HEK293 (cell line): ENCODE results near the gene ALOXE3.

ENCODE experiments used
- CTCF ChIA-PET: fragments of 350-600 bp; formaldehyde crosslinking; extraction: SDS; loops from one replicate; lab custom pipeline; 2021; ENCODE audit warnings: antibody characterized with exemption; lab: Yijun Ruan, JAX
- POLR2A ChIA-PET: fragments of 300-600 bp; formaldehyde crosslinking; extraction: SDS; loops from one replicate; lab custom pipeline; 2020; ENCODE audit warnings: antibody characterized with exemption, inconsistent platforms; lab: Yijun Ruan, JAX
- H3K27ac ChIP-seq: fragments of 200-500 bp; sonication (Bioruptor generic); 2 replicates; pipeline ENCODE4 v1.5.1; 2014; ENCODE audit warnings: low read depth, low read length, control low read depth, inconsistent platforms; ENCODE audit errors: extremely low read depth
- H3K36me3 ChIP-seq, 2 experiments: fragments of 200-500 bp in 1 of 2; sonication (Bioruptor generic) in 1 of 2; 1 replicate in 1 of 2; 2 replicates in 1 of 2; pipeline ENCODE4 v1.5.1; 2014 to 2017; ENCODE audit warnings: inconsistent platforms in 2 of 2, low read length in 2 of 2; ENCODE audit not compliant: control insufficient read depth in 2 of 2, insufficient read depth in 1 of 2
- H3K4me1 ChIP-seq: fragments of 200-500 bp; sonication (Bioruptor generic); 2 replicates; pipeline ENCODE4 v1.5.1; 2014; ENCODE audit warnings: mild to moderate bottlenecking, low read length, inconsistent platforms; ENCODE audit not compliant: control insufficient read depth, insufficient read depth
- H3K4me3 ChIP-seq: 2 replicates; pipeline ENCODE4 v1.5.1; 2011; ENCODE audit warnings: low read depth, mild to moderate bottlenecking, control low read depth, low read length, moderate library complexity
- H3K9me3 ChIP-seq: fragments of 200-500 bp; sonication (Bioruptor generic); 2 replicates; pipeline ENCODE4 v1.5.1; 2014; ENCODE audit warnings: low read depth, low read length, inconsistent platforms; ENCODE audit not compliant: control insufficient read depth, insufficient read depth
- GLI4 ChIP-seq: fragments of 450-650 bp; formaldehyde crosslinking; IDR thresholded peaks from 2 replicates; pipeline ENCODE4 v1.5.1; 2016; ENCODE audit warnings: missing biosample characterization, missing genetic modification characterization
- HIC1 ChIP-seq: fragments of 450-650 bp; formaldehyde crosslinking; IDR thresholded peaks from 2 replicates; pipeline ENCODE4 v1.5.1; 2016; ENCODE audit warnings: missing biosample characterization, missing genetic modification characterization
- HOXC10 ChIP-seq: sonication (generic); formaldehyde crosslinking; IDR thresholded peaks from 2 replicates; pipeline ENCODE4 v1.8.1; 2023; ENCODE audit warnings: mild to moderate bottlenecking, missing genetic modification reagents
- IKZF3 ChIP-seq: fragments of 450-650 bp; IDR thresholded peaks from 2 replicates; pipeline ENCODE4 v1.5.0; 2018; ENCODE audit warnings: missing biosample characterization, mild to moderate bottlenecking, missing genetic modification characterization, moderate library complexity
- PBX3 ChIP-seq: sonication (generic); formaldehyde crosslinking; IDR thresholded peaks from 2 replicates; pipeline ENCODE4 v1.8.1; 2022; ENCODE audit warnings: mild to moderate bottlenecking, moderate library complexity, missing genetic modification reagents
- SCRT1 ChIP-seq: fragments of 450-650 bp; formaldehyde crosslinking; IDR thresholded peaks from 2 replicates; pipeline ENCODE4 v1.5.1; 2016; ENCODE audit warnings: missing biosample characterization, missing genetic modification characterization, borderline replicate concordance
- SP3 ChIP-seq: fragments of 450-650 bp; formaldehyde crosslinking; IDR thresholded peaks from 2 replicates; pipeline ENCODE4 v1.5.1; 2016; ENCODE audit warnings: missing biosample characterization, missing genetic modification characterization
- ZBTB17 ChIP-seq: fragments of 450-650 bp; formaldehyde crosslinking; IDR thresholded peaks from 2 replicates; pipeline ENCODE4 v1.5.1; 2016; ENCODE audit warnings: missing biosample characterization, missing genetic modification characterization
- ZBTB20 ChIP-seq: fragments of 450-650 bp; formaldehyde crosslinking; IDR thresholded peaks from 2 replicates; pipeline ENCODE4 v1.5.1; 2016; ENCODE audit warnings: missing biosample characterization, missing genetic modification characterization
- ZFHX2 ChIP-seq: fragments of 450-650 bp; formaldehyde crosslinking; conservative IDR thresholded peaks from 2 replicates; pipeline ENCODE4 v1.5.1; 2016; ENCODE audit warnings: missing biosample characterization, missing genetic modification characterization
- ZNF24 ChIP-seq: fragments of 450-650 bp; formaldehyde crosslinking; IDR thresholded peaks from 2 replicates; pipeline ENCODE4 v1.5.1; 2016; ENCODE audit warnings: missing biosample characterization, missing genetic modification characterization
- ZNF335 ChIP-seq: fragments of 450-650 bp; formaldehyde crosslinking; conservative IDR thresholded peaks from 2 replicates; pipeline ENCODE4 v1.5.1; 2016; ENCODE audit warnings: missing biosample characterization, missing genetic modification characterization
- ZNF341 ChIP-seq: fragments of 450-650 bp; formaldehyde crosslinking; IDR thresholded peaks from 2 replicates; pipeline ENCODE4; 2016; ENCODE audit warnings: low read depth, missing biosample characterization, missing genetic modification characterization
- ZNF362 ChIP-seq: fragments of 450-650 bp; formaldehyde crosslinking; IDR thresholded peaks from 2 replicates; pipeline ENCODE4 v1.5.1; 2016; ENCODE audit warnings: missing biosample characterization, missing genetic modification characterization
- ZNF394 ChIP-seq: fragments of 450-650 bp; formaldehyde crosslinking; IDR thresholded peaks from 2 replicates; pipeline ENCODE4 v1.5.1; 2016; ENCODE audit warnings: missing biosample characterization, missing genetic modification characterization, mild to moderate bottlenecking, moderate library complexity, borderline replicate concordance
- ZNF513 ChIP-seq: fragments of 450-650 bp; IDR thresholded peaks from 2 replicates; pipeline ENCODE4 v1.5.1; 2018; ENCODE audit warnings: missing biosample characterization, missing genetic modification characterization
- ZNF529 ChIP-seq: fragments of 450-650 bp; formaldehyde crosslinking; IDR thresholded peaks from 2 replicates; pipeline ENCODE4 v1.5.1; 2017; ENCODE audit warnings: missing genetic modification characterization, missing biosample characterization; ENCODE audit not compliant: insufficient replicate concordance
- ZNF596 ChIP-seq: fragments of 450-650 bp; IDR thresholded peaks from 2 replicates; pipeline ENCODE4 v1.5.0; 2018; ENCODE audit warnings: missing biosample characterization, mild to moderate bottlenecking, missing genetic modification characterization, moderate library complexity
- ZNF707 ChIP-seq: fragments of 450-650 bp; formaldehyde crosslinking; IDR thresholded peaks from 2 replicates; pipeline ENCODE4 v1.5.1; 2016; ENCODE audit warnings: missing biosample characterization, missing genetic modification characterization
- ZNF792 ChIP-seq: fragments of 450-650 bp; formaldehyde crosslinking; IDR thresholded peaks from 2 replicates; pipeline ENCODE4 v1.5.1; 2016; ENCODE audit warnings: missing biosample characterization, missing genetic modification characterization

ALOXE3 gene

GRCh38 chr17:8162233-8162996 lies 44.1 kb upstream of the ALOXE3 start, which contains the start of gene VAMP2 (continued):
- TF ChIP-seq HOXC10 (CRISPR knock-in tag) = no peak
- peak; percentile 64 for TF ChIP-seq SP3 (tag by site-specific recombination)
- TF ChIP-seq ZNF341 (tag by site-specific recombination) = peak; percentile 39; the same call in 1 of the 2 replicates
- TF ChIP-seq ZNF707 = no peak
- no peak for TF ChIP-seq ZNF362 (tag by site-specific recombination)
- TF ChIP-seq ZFHX2 (tag by site-specific recombination) = 0 out of 2 replicates have a peak, but pooled peaks have one; percentile 47
- TF ChIP-seq SCRT1 = no peak
- TF ChIP-seq ZNF596 = peak; percentile 40
- TF ChIP-seq ZBTB17 = 0 out of 2 replicates have a peak, but pooled peaks have one; percentile 10
- TF ChIP-seq, all 188 proteins: peak for 28

GRCh38 chr17:8161289-8162232 lies 43.2 kb upstream of the ALOXE3 start:
- H3K4me3 ChIP-seq = peak overlapping the region; percentile 89
- ChIA-PET CTCF (interaction anchor here (0.5 to 7.3 kb wide), 9 partner anchors 12 to 104 kb away, joined by 3 to 91 read pairs (median 4); no protein-coding TSS in a partner anchor), POLR2A (interaction anchor here (0.6 to 2.2 kb wide), 4 partner anchors 12 to 86 kb away, joined by 3 to 7 read pairs (median 3); partner anchors contain the start of gene CTC1)
- peaks cover 24% of the 10 kb centered on the region for H3K4me1 ChIP-seq
- H3K27ac ChIP-seq = peak overlapping the region; percentile 96
- TF ChIP-seq ZNF792 (no peak), ZNF394 (no peak), ZBTB20 (tag by site-specific recombination) (no peak), IKZF3 (tag by site-specific recombination) (no peak), ZNF513 (tag by site-specific recombination) (peak; percentile 66; the same call in 1 of the 2 replicates), ZNF529 (no peak), ZNF335 (tag by site-specific recombination) (no peak), ZNF24 (no peak), GLI4 (0 out of 2 replicates have a peak, but pooled peaks have one; percentile 12), HIC1 (peak; percentile 47; the same call in 1 of the 2 replicates), PBX3 (CRISPR knock-in tag) (no peak)
- TF ChIP-seq, all 188 proteins: peak for 3
- H3K36me3 ChIP-seq = peaks cover 15 to 34% of the 10 kb centered on the region in 2 experiments; a peak in 2 of 3 replicates
- H3K9me3 ChIP-seq = no peaks in the 10 kb centered on the region
